ENCODE measurements around the gene RFX8.

RFX8 gene

DNA sequence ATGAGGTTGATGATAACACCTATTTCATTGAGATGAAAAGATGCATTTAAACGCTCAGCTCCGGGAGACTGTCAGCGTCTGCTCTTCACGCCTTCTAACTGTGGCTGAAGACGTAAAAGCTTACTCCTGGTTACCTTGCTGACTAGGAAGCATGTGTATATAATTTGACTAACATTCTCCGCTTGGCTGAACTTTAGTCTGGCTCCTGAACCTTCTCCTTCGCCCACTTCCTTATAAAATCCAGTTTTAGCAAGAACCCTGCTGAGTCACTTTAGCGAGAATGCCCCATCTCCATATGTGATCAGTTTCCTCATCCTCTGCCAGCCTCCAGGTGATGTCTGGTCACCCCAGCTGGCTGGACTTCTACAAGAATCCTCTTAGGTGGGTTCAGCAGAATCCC is 74.9 kb downstream of the RFX8 start:
- TF ChIP-seq, protein P1, sequence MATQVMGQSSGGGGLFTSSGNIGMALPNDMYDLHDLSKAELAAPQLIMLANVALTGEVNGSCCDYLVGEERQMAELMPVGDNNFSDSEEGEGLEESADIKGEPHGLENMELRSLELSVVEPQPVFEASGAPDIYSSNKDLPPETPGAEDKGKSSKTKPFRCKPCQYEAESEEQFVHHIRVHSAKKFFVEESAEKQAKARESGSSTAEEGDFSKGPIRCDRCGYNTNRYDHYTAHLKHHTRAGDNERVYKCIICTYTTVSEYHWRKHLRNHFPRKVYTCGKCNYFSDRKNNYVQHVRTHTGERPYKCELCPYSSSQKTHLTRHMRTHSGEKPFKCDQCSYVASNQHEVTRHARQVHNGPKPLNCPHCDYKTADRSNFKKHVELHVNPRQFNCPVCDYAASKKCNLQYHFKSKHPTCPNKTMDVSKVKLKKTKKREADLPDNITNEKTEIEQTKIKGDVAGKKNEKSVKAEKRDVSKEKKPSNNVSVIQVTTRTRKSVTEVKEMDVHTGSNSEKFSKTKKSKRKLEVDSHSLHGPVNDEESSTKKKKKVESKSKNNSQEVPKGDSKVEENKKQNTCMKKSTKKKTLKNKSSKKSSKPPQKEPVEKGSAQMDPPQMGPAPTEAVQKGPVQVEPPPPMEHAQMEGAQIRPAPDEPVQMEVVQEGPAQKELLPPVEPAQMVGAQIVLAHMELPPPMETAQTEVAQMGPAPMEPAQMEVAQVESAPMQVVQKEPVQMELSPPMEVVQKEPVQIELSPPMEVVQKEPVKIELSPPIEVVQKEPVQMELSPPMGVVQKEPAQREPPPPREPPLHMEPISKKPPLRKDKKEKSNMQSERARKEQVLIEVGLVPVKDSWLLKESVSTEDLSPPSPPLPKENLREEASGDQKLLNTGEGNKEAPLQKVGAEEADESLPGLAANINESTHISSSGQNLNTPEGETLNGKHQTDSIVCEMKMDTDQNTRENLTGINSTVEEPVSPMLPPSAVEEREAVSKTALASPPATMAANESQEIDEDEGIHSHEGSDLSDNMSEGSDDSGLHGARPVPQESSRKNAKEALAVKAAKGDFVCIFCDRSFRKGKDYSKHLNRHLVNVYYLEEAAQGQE (IDR thresholded peaks at IDR 0.05; ENCODE audit: insufficient read depth in 1 of 2, low read depth in 2 of 2, low read length in 2 of 2) = no peak

DNA sequence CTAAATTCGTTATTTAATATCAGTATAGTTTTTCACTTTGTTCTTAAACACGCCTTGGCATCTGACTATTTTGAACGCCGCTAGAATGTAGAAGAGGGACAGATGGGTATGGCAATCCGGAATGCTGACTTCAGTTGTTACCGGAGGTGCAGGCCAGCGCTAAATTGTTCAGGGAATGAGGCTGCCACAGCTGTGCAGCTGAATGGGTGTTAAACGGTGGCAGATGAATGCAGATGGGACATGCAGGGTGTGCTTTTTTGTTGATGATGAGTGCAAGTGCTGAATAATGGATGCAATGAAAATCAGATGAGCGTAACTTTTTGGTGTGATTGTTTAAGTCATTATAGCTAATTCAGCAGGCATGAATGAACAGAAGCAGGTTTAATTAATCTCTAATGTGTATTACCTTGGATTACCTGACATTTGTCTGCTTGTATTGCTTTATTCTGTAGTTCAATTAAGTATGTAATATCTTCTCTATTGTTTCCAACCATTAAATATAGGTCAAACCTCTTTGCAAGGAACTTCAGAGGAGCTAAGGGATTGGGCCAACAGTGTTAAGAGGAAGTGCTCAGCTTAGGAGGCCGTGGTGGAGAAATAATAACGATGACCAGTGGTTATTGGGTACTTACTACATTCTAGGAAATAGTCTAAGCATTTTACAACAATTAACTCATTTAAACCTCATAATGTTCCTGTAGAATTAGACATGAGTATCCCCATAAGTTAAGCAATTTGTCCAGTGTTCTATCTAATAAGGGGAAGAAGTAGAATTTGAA is 75.7 kb downstream of the RFX8 start:
- TF ChIP-seq FOXP2 (optimal IDR thresholded peaks at IDR 0.05; ENCODE audit: borderline replicate concordance, extremely low read depth, extremely low read length, insufficient read depth) (no peak), SIN3A (IDR thresholded peaks at IDR 0.05; ENCODE audit: borderline replicate concordance, insufficient read depth, low read length) (no peak), TAF1 (IDR thresholded peaks at IDR 0.05; ENCODE audit: borderline replicate concordance, insufficient read depth, low read length) (no peak), POLR2AphosphoS5 (IDR thresholded peaks at IDR 0.05; ENCODE audit: low read depth, low read length) (no peak)
- TF ChIP-seq, protein P1 (IDR thresholded peaks at IDR 0.05; ENCODE audit: insufficient read depth in 1 of 2, low read depth in 2 of 2, low read length in 2 of 2) = no peak

DNA sequence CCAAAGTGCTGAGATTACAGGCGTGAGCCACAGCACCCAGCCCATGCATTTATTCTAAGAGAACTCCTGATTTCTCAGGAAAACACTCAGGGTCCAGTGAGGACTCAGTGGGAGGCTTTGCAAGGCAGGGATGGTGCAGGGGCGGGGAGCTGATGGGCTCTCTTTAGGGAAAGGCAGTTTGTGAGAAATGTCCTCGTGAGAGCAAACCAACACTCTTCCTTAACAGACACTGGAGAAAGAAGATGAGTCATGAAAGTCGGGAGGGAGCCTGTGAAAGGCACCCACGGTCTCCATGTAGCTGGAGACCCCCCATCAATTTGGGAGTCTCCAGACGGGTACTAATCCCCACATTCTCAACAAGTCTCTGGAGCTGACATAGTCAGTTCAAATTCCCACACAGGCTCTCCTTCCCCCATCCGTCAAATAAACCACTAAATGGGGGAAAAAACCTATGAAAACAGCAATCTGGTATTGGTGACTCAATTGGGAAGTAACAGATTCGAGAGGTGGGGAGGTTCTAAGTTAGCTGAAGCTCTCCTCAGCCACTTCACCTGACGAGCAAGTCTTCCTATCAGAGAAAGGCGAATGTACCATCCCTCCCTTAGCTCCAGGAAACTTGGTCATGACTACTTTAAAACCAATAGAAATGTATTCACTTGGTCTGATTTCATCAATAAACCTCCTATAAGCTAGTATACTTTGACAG is 76.6 kb downstream of the RFX8 start:
- TF ChIP-seq, protein P1 (IDR thresholded peaks at IDR 0.05; ENCODE audit: insufficient read depth in 1 of 2, low read depth in 2 of 2, low read length in 2 of 2) = no peak
- TF ChIP-seq TAF1 (IDR thresholded peaks at IDR 0.05; ENCODE audit: borderline replicate concordance, insufficient read depth, low read length) (no peak), POLR2AphosphoS5 (IDR thresholded peaks at IDR 0.05; ENCODE audit: low read depth, low read length) (no peak), FOXP2 (optimal IDR thresholded peaks at IDR 0.05; ENCODE audit: borderline replicate concordance, extremely low read depth, extremely low read length, insufficient read depth) (no peak), SIN3A (IDR thresholded peaks at IDR 0.05; ENCODE audit: borderline replicate concordance, insufficient read depth, low read length) (no peak)

DNA sequence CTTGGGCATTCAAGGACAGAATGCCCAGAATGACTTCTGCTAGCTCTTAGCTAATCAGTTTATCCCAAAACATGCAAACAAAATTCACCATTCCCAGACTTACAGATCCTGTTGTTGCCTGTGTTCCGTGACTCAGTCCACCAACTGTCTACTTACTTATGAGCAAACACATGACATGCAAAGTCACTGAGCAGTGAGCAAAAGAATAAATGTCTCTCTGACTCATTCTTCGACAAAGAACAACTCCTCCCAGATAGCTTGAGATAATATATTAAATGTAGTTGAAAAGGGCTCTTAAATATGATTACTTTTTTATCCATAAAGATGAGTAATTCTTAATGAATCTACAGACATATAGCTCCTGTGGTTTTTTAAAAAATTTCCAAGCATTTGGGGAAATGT is 78.6 kb downstream of the RFX8 start:
- TF ChIP-seq, protein P1 (IDR thresholded peaks at IDR 0.05; ENCODE audit: insufficient read depth in 1 of 2, low read depth in 2 of 2, low read length in 2 of 2) = no peak
- TF ChIP-seq SIN3A (IDR thresholded peaks at IDR 0.05; ENCODE audit: borderline replicate concordance, insufficient read depth, low read length) (no peak), POLR2AphosphoS5 (IDR thresholded peaks at IDR 0.05; ENCODE audit: low read depth, low read length) (no peak), FOXP2 (optimal IDR thresholded peaks at IDR 0.05; ENCODE audit: borderline replicate concordance, extremely low read depth, extremely low read length, insufficient read depth) (no peak), TAF1 (IDR thresholded peaks at IDR 0.05; ENCODE audit: borderline replicate concordance, insufficient read depth, low read length) (no peak)

Data from PFSK-1 (cell line).